ENCODE data around the gene WDR90. TPM values are rescaled to one million over a fixed set of nuclear protein-coding genes. Genes with fewer than 3 reads are reported as not detected.

WDR90 gene
- total and polyA plus RNA-seq, 2 of the 13 experiments (the other 11 are each of a cell fraction or from before 2014, with no cell fraction given): 14.9 to 28.9 TPM

- no peak for TF ChIP-seq ZBTB40 (IDR thresholded peaks at IDR 0.05)
- TF ChIP-seq ZBTB40 (CRISPR knock-in tag; IDR thresholded peaks at IDR 0.05): no peak
- peak; percentile 20; the same call in 1 of the 2 replicates for TF ChIP-seq KDM4B (CRISPR knock-in tag; IDR thresholded peaks at IDR 0.05)
- TF ChIP-seq MBD4 (IDR thresholded peaks at IDR 0.05; ENCODE audit: borderline replicate concordance, low read length): no peak
- TF ChIP-seq ZNF841 (CRISPR knock-in tag; IDR thresholded peaks at IDR 0.05; ENCODE audit: borderline replicate concordance): no peak
- TF ChIP-seq ZBTB25 (CRISPR knock-in tag; IDR thresholded peaks at IDR 0.05): no peak
- TF ChIP-seq CAMTA2 (CRISPR knock-in tag; IDR thresholded peaks at IDR 0.05; ENCODE audit: borderline replicate concordance): no peak
- TF ChIP-seq ZNF234 (CRISPR knock-in tag; conservative IDR thresholded peaks at IDR 0.05): no peak
- no peak for TF ChIP-seq PCBP1 (IDR thresholded peaks at IDR 0.05; ENCODE audit: borderline replicate concordance, low read depth, low read length)
- no peak for TF ChIP-seq ZNF530 (CRISPR knock-in tag; IDR thresholded peaks at IDR 0.05; ENCODE audit: low read depth)
- TF ChIP-seq DRAP1 (CRISPR knock-in tag; IDR thresholded peaks at IDR 0.05): no peak
- TF ChIP-seq RBAK (CRISPR knock-in tag; IDR thresholded peaks at IDR 0.05): no peak
- TF ChIP-seq SPEN (CRISPR knock-in tag; IDR thresholded peaks at IDR 0.05; ENCODE audit: low read depth): no peak
- no peak for TF ChIP-seq ZNF775 (CRISPR knock-in tag; IDR thresholded peaks at IDR 0.05; ENCODE audit: borderline replicate concordance)
These were observed 38.4 kb upstream of the WDR90 start (continued) for GRCh38 chr16:610513-611381.
